WTC11 (cell line): ENCODE results near the gene CFAP58.

Source experiments
- CREB1 ChIP-seq: sonication (generic); formaldehyde crosslinking; IDR thresholded peaks from 2 replicates; pipeline ENCODE4 v1.8.0; 2023; ENCODE audit warnings: mild to moderate bottlenecking, missing genetic modification reagents
- ESRRA ChIP-seq: sonication (generic); formaldehyde crosslinking; IDR thresholded peaks from 2 replicates; pipeline ENCODE4 v1.8.1; 2022; ENCODE audit warnings: mild to moderate bottlenecking, missing genetic modification reagents, borderline replicate concordance
- JUN ChIP-seq: sonication (generic); formaldehyde crosslinking; IDR thresholded peaks from 2 replicates; pipeline ENCODE4 v1.8.0; 2023; ENCODE audit warnings: mild to moderate bottlenecking, missing genetic modification reagents
- KAT7 ChIP-seq: sonication (generic); formaldehyde crosslinking; IDR thresholded peaks from 2 replicates; pipeline ENCODE4 v1.8.1; 2023; ENCODE audit warnings: missing genetic modification reagents, mild to moderate bottlenecking, borderline replicate concordance
- NFYB ChIP-seq: sonication (generic); formaldehyde crosslinking; conservative IDR thresholded peaks from 2 replicates; pipeline ENCODE4 v1.8.0; 2022; ENCODE audit warnings: low read depth, missing genetic modification reagents
- ZNF219 ChIP-seq: sonication (generic); formaldehyde crosslinking; IDR thresholded peaks from 2 replicates; pipeline ENCODE4 v1.8.0; 2023; ENCODE audit warnings: missing genetic modification reagents, mild to moderate bottlenecking, borderline replicate concordance
- ZNF317 ChIP-seq: sonication (generic); formaldehyde crosslinking; IDR thresholded peaks from 2 replicates; pipeline ENCODE4 v1.8.1; 2023; ENCODE audit warnings: low read depth, mild to moderate bottlenecking, moderate library complexity, missing genetic modification reagents, borderline replicate concordance
- TF ChIP-seq, protein P1 (sequence below): fragments of 200-600 bp; IDR thresholded peaks from 2 replicates; pipeline ENCODE4 v1.8.0; 2022; ENCODE audit warnings: antibody characterized with exemption
- TF ChIP-seq, protein P2 (sequence below): sonication (generic); formaldehyde crosslinking; IDR thresholded peaks from 2 replicates; pipeline ENCODE4 v1.8.1; 2023; ENCODE audit warnings: mild to moderate bottlenecking, missing genetic modification reagents, moderate library complexity

DNA sequence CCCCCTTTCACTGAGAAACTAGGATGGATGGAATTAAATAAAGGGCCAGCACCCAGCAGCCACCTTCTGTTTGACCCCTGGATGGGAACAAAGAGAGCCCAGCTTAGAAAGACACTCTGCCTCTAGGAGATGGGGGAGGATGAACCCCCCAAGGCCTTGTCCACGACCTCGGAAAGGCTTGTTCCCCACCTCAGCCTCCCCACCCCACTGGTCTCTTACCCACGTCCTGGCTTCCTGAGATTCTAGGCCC lies 25.1 kb upstream of the CFAP58 start:
- TF ChIP-seq, protein P1, sequence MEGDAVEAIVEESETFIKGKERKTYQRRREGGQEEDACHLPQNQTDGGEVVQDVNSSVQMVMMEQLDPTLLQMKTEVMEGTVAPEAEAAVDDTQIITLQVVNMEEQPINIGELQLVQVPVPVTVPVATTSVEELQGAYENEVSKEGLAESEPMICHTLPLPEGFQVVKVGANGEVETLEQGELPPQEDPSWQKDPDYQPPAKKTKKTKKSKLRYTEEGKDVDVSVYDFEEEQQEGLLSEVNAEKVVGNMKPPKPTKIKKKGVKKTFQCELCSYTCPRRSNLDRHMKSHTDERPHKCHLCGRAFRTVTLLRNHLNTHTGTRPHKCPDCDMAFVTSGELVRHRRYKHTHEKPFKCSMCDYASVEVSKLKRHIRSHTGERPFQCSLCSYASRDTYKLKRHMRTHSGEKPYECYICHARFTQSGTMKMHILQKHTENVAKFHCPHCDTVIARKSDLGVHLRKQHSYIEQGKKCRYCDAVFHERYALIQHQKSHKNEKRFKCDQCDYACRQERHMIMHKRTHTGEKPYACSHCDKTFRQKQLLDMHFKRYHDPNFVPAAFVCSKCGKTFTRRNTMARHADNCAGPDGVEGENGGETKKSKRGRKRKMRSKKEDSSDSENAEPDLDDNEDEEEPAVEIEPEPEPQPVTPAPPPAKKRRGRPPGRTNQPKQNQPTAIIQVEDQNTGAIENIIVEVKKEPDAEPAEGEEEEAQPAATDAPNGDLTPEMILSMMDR = no peak
- TF ChIP-seq ZNF317 (CRISPR knock-in tag) (no peak), CREB1 (no peak), ZNF219 (CRISPR knock-in tag) (no peak), JUN (no peak), NFYB (no peak), ESRRA (CRISPR knock-in tag) (no peak), KAT7 (CRISPR knock-in tag) (no peak)
- TF ChIP-seq, protein P2, sequence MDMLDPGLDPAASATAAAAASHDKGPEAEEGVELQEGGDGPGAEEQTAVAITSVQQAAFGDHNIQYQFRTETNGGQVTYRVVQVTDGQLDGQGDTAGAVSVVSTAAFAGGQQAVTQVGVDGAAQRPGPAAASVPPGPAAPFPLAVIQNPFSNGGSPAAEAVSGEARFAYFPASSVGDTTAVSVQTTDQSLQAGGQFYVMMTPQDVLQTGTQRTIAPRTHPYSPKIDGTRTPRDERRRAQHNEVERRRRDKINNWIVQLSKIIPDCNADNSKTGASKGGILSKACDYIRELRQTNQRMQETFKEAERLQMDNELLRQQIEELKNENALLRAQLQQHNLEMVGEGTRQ (CRISPR knock-in tag) = no peak
